ENCODE data around the gene NKAIN4.

NKAIN4 gene

GRCh38 chr20:63192721-63193120, 61.5 kb downstream of the NKAIN4 start:
- no peak for DNase-seq (ENCODE audit: low read depth)

DNA sequence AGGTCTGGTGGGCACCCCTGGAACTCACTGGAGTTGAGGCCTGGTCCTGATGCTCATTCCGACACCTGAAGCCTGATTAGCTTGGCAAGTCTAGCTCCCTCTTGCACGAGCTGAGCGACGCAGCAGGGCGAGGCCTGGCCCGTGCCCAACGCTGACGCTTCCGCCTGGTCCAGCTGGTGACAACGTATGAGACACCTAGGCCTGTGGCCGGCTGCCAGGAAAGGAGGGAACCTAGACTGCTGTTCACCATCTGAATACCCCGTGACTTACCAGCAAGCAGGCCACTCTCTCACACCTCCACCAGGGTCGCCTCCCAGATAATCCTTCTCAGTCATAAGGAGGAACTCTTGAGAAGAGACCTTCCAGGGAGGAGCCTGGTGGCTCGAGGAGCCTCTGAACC, 62.9 kb downstream of the NKAIN4 start:
- no peak for DNase-seq (ENCODE audit: low read depth)

GRCh38 chr20:63190828-63191227, 63.4 kb downstream of the NKAIN4 start:
- no peak for DNase-seq (ENCODE audit: low read depth)
